ENCODE results near the gene DAZAP1.

DAZAP1 gene

GRCh38 chr19:1377176-1377964 lies 30.0 kb upstream of the DAZAP1 start:
- DNase-seq = no peak

GRCh38 chr19:1377965-1378785 lies 29.2 kb upstream of the DAZAP1 start:
- no peak for DNase-seq

- DNase-seq = no peak
Observed at GRCh38 chr19:1379126-1379905, 28.1 kb upstream of the DAZAP1 start.

- DNase-seq = no peak
Observed at GRCh38 chr19:1379961-1380489, 27.4 kb upstream of the DAZAP1 start.

- no peak for DNase-seq
Observed at GRCh38 chr19:1382250-1382649, 25.1 kb upstream of the DAZAP1 start.

- DNase-seq = no peak
Observed at GRCh38 chr19:1383017-1383311, 24.4 kb upstream of the DAZAP1 start.

- DNase-seq = peak; percentile 94
Observed at GRCh38 chr19:1383312-1384084, 23.9 kb upstream of the DAZAP1 start, which contains the start of gene NDUFS7. NDUFS7 (plus strand) TSS chr19:1383907; CDS start chr19:1383927, 20 bp downstream.

- no peak for DNase-seq
Observed at GRCh38 chr19:1384085-1384462, 23.3 kb upstream of the DAZAP1 start.

GRCh38 chr19:1384478-1385110 lies 22.8 kb upstream of the DAZAP1 start:
- DNase-seq = peak; percentile 51

- no peak for DNase-seq
Observed at GRCh38 chr19:1385816-1386215, 21.6 kb upstream of the DAZAP1 start.

- DNase-seq = no peak
Observed at GRCh38 chr19:1386945-1387683, 20.3 kb upstream of the DAZAP1 start.

- DNase-seq = no peak
Observed at GRCh38 chr19:1387684-1388636, 19.4 kb upstream of the DAZAP1 start.

- DNase-seq = no peak
Observed at GRCh38 chr19:1388637-1389026, 18.8 kb upstream of the DAZAP1 start.

- DNase-seq = no peak
Observed at GRCh38 chr19:1389033-1389940, 18.1 kb upstream of the DAZAP1 start.

- DNase-seq = no peak
Observed at GRCh38 chr19:1390890-1391423, 16.4 kb upstream of the DAZAP1 start.

- DNase-seq = no peak
Observed at GRCh38 chr19:1392407-1392806, 15.0 kb upstream of the DAZAP1 start.

- no peak for DNase-seq
Observed at GRCh38 chr19:1392939-1393530, 14.4 kb upstream of the DAZAP1 start.

GRCh38 chr19:1393841-1394240 lies 13.5 kb upstream of the DAZAP1 start:
- DNase-seq = no peak

All from hematopoietic multipotent progenitor cell treated with erythropoietin and hydrocortisone succinate and interleukin-3 and kit ligand, for 4 days (in vitro differentiated cells).